Middle frontal gyrus (tissue), 1 donor: Measurements from ENCODE around the gene PDRG1.

Experiments used
- DNase-seq: peaks from one replicate; pipeline ENCODE4 v3.0.0-alpha.2; 2015; ENCODE audit warnings: low spot score; ENCODE audit errors: extremely low spot score

The PDRG1 gene

DNA sequence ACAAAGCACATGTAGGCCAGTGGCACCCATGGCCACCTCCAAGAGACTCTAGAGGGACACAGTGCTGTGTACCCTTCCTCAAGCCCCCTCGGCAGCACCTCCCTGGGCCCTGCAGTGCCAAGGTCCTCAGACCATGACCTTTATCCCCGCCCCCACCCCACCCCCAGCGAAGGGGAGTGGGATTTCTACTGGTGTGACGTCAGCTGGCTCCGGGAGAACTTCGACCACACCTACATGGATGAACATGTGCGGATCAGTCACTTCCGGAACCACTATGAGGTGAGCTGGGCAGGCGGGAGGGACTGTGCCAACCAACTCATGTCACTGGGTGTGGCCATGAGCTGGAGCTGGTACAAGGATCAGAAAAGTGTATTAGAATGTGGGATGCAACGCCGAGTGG, 43.4 kb downstream of the PDRG1 start:
- no peak for DNase-seq

DNA sequence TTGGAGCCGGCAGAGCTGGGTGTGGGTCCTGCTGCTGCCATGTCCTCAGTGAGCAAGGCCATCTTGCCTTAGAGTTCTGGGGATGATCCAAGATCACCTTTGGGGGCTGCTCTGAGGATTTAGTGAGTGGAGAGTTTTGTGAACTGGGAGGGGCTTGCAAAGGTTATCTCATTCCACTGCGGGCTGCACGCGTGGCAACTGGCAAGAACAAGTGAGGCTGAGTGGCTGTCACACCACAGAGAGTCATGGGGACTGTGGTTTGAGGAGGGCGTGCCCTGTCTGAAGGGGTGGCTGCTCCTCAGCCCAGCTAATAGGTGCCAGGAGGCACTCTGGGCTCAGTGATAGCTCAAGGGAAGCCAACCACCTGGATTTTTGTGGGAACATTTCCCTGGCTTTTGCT, 43.8 kb downstream of the PDRG1 start:
- DNase-seq: no peak

DNA sequence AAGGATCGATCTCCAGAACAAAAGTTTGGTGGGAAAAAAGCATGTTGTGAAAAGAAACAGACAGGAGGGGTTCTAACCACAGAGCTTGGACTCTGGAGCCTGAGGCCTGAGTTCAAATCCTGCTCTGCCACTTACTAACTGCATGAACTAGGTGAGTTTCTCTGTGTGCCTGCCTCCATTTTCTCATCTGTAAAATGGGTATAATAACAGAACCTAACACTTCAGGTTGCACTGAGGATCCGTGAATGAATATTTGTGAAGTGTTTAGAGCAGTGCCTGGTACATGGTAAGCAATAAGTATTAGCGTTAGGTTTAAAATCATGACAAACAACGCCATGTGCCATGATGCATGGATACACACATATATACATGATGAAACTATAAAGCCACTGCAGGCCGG, 44.8 kb downstream of the PDRG1 start:
- DNase-seq: no peak

DNA sequence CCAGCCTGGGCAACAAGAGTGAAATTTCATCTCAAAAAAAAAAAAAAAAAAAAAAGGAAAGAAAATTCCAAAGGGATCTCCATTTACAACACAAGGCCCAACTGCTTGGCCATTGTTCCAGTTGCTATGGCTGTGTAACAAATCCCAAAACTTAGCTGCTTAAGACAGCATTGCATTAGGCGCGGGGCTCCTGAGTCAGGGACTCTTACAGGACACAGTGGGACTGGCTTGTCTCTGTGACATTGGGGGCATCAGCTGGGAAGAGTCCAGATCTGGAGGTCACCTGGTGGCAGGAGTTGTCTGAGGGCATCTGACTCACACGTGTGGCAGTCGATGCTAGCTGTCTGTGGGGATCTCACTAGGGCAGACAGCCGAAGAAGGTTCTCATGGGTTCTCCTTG, 45.8 kb downstream of the PDRG1 start:
- no peak for DNase-seq

DNA sequence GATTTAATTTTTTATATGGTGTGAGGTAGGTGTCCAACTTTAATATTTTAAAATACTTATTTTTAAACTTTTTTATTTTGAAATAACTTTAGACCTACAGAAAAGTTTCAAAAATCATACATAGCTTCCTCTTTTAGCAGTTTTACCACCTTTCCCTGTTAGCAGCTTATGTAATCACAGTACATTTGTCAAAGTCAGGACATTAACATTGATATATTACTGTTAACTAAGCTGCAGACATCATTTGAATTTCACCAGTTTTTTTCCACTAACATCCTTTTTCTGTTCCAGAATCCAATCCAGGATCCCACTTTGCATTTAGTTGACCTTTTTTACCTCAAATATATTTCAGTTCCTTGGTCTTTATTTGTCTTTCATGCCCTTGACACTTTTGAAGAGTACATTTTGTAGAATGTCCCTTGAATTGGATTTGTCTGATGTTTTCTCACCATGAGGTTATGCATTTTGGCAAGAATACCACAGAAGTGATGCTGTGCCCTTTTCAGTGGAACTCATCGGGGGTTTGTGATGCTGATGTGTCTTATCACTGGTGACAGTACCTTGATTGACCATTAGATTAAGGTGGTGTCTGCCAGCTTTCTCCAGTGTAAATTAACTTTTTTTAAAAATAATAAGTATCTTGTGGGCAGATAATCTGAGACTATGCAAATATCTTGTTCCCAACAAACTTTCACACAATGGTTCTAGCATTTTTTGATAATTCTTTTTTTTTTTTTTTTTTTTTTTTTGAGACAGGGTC, 48.0 kb downstream of the PDRG1 start:
- DNase-seq: no peak

DNA sequence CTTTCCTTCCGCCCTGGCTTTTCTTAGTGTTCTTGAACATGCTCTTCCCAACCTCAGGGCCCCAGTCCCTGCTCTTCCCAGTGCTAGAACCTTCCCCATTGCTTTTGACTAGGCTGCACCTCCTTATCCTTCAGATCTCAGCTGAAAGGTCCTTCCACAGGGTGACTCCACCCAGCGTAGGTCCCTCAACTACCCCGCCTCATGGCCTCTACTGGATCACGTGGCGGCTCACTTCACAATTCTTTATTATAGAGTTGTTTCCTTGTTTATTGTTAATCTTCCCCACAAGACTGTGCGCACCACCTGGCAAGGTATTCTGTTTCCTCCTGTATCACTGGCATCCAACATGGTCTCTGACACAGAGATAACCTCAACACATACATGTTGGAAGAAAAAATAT, 50.2 kb downstream of the PDRG1 start:
- no peak for DNase-seq

DNA sequence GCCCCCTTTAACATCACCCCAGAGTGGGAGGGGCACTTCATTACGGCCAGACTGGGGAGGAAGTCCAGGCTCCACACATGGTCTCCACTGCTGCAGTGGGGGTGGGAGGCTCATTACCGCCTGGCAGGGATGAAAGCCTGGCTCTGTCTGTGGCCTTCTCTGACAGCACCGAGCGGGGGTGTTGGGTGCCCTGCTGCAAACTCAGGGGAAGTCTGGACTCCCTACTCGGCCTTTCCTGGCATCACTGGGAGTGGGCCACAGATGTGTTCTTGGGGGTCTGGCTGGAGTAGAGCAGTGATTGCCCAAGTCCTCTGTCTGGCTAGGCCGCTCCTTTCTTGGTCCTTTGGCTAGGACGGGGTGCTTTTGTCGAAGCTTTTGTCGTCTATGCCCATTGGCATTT, 54.3 kb downstream of the PDRG1 start:
- no peak for DNase-seq

DNA sequence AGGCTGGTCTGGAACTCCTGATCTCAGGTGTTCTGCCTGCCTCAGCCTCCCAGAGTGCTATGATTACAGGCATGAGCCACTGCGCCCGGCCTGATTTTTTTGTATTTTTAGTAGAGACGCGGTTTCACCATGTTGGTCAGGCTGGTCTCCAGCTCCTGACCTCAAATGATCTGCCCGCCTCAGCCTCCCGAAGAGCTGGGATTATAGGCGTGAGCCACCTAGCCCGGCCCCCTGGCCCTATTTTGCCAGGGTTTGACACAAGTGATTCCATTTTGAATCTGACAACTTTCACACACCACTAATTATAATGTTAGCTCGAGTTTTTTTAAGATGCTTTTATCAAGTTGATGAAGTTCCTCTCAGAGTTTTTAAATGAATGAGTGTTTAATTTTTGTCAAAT, 55.8 kb downstream of the PDRG1 start:
- no peak for DNase-seq

DNA sequence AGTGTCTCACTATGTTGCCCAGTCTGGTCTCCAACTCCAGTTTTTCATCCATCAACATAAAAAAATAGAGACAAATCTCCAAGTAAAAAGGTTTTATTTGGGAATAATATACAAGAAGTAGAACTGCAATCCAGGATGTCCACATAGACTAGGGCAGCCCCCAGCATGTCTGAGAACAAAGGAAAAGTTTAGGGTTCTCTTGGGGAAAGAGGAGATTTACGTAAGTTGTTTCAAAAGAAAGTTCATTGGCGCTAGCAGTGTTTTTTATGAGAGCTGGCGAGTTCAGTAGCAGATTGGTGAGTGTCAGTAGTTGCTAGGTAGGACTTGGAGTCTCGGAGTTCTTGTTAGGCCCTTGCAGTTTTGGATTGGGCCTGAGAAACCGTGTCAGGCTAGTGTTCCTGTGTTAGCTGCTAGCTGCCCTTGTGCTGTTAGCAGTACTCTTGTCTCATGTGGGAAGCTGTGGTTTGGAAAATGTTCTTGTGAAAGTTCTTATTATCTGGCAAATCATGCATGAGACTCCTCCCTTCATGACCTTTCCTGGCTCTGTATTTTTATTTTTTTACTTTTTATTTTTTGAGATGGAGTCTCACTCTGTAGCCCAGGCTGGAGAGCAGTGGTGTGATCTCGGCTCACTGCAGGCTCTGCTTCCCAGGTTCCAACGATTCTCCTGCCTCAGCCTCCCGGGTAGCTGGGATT, 56.7 kb downstream of the PDRG1 start:
- no peak for DNase-seq
